ENCODE results near the gene AFF1.

Gene AFF1

GRCh38 chr4:87166296-87166854 lies 231.6 kb downstream of the AFF1 start:
- no peak for DNase-seq

GRCh38 chr4:87171944-87172343 lies 237.1 kb downstream of the AFF1 start:
- no peak for DNase-seq

GRCh38 chr4:87174672-87175071 lies 239.9 kb downstream of the AFF1 start:
- DNase-seq = no peak

- DNase-seq = no peak
These were observed 244.9 kb downstream of the AFF1 start for GRCh38 chr4:87179751-87180150.

- DNase-seq = no peak
These were observed 246.0 kb downstream of the AFF1 start for GRCh38 chr4:87180767-87181166.

GRCh38 chr4:87185146-87185870 lies 250.5 kb downstream of the AFF1 start:
- no peak for DNase-seq

GRCh38 chr4:87188048-87188447 lies 253.2 kb downstream of the AFF1 start:
- no peak for DNase-seq

- no peak for DNase-seq
These were observed 254.1 kb downstream of the AFF1 start for GRCh38 chr4:87188932-87189331.

All from right forelimb (tissue), 1 donor.